ENCODE data around the gene NTMT1.

The NTMT1 gene

GRCh38 chr9:129637673-129638439 is 11.9 kb downstream of the NTMT1 start:
- no peak for DNase-seq

- DNase-seq = no peak
Measured at GRCh38 chr9:129639034-129639630, 13.2 kb downstream of the NTMT1 start.

- no peak for DNase-seq
Measured at GRCh38 chr9:129639756-129640085, 13.8 kb downstream of the NTMT1 start.

GRCh38 chr9:129640086-129640870 is 14.3 kb downstream of the NTMT1 start:
- no peak for DNase-seq

- no peak for DNase-seq
Measured at GRCh38 chr9:129640871-129641749, 15.1 kb downstream of the NTMT1 start.

- peak; percentile 96 for DNase-seq
Measured at GRCh38 chr9:129641750-129642585, 16.0 kb downstream of the NTMT1 start, which contains the start of gene ASB6. TSS of gene ASB6 (minus strand) at chr9:129642151. CDS start at chr9:129641999, 152 bp downstream.

GRCh38 chr9:129643706-129644105 is 17.7 kb downstream of the NTMT1 start:
- DNase-seq = no peak

GRCh38 chr9:129644365-129644764 is 18.4 kb downstream of the NTMT1 start:
- no peak for DNase-seq

GRCh38 chr9:129644902-129645301 is 18.9 kb downstream of the NTMT1 start:
- DNase-seq = no peak

GRCh38 chr9:129646252-129646651 is 20.3 kb downstream of the NTMT1 start:
- no peak for DNase-seq

GRCh38 chr9:129646654-129647053 is 20.7 kb downstream of the NTMT1 start:
- no peak for DNase-seq

GRCh38 chr9:129647635-129648034 is 21.7 kb downstream of the NTMT1 start:
- no peak for DNase-seq

GRCh38 chr9:129648092-129648763 is 22.3 kb downstream of the NTMT1 start:
- DNase-seq = no peak

GRCh38 chr9:129648764-129649115 is 22.8 kb downstream of the NTMT1 start:
- no peak for DNase-seq

- no peak for DNase-seq
Measured at GRCh38 chr9:129649726-129650679, 24.0 kb downstream of the NTMT1 start.

GRCh38 chr9:129650680-129651235 is 24.8 kb downstream of the NTMT1 start:
- no peak for DNase-seq

GRCh38 chr9:129653823-129654553 is 28.0 kb downstream of the NTMT1 start:
- no peak for DNase-seq

- DNase-seq = no peak
Measured at GRCh38 chr9:129654554-129655040, 28.6 kb downstream of the NTMT1 start.

- DNase-seq = no peak
Measured at GRCh38 chr9:129655154-129655553, 29.2 kb downstream of the NTMT1 start.

Measured in activated CD4-positive, alpha-beta T cell treated with anti-CD3 and anti-CD28 coated beads, Interleukin-10, Interleukin-2, amounts not matched to agents 100 ng/mL and 50 ng/mL, durations not matched to agents 16 hours and 8 hours (primary cell).